PFSK-1 (cell line): ENCODE measurements around the gene BCR.

Source experiments
- FOXP2 ChIP-seq: optimal IDR thresholded peaks from 2 replicates; pipeline ENCODE3; 2011; ENCODE audit warnings: borderline replicate concordance, control low read depth, inconsistent platforms; ENCODE audit not compliant: insufficient read depth; ENCODE audit errors: extremely low read length, extremely low read depth
- POLR2AphosphoS5 ChIP-seq: IDR thresholded peaks from 2 replicates; pipeline ENCODE4 v1.6.1; 2012; ENCODE audit warnings: low read depth, mild to moderate bottlenecking, control low read depth, low read length, moderate library complexity
- SIN3A ChIP-seq: IDR thresholded peaks from 2 replicates; pipeline ENCODE4 v1.6.1; 2012; ENCODE audit warnings: mild to moderate bottlenecking, low read length, moderate library complexity, borderline replicate concordance; ENCODE audit not compliant: insufficient read depth
- TAF1 ChIP-seq: IDR thresholded peaks from 2 replicates; pipeline ENCODE4 v1.6.1; 2012; ENCODE audit warnings: low read length, control low read depth, borderline replicate concordance; ENCODE audit not compliant: insufficient read depth
- TF ChIP-seq, protein P1 (sequence below), 2 experiments: IDR thresholded peaks; 2 replicates each; pipeline versions ENCODE4 v1.6.1 to v1.8.0; 2011 to 2012; ENCODE audit warnings: low read depth in 2 of 2, low read length in 2 of 2, control low read depth in 1 of 2, inconsistent platforms in 1 of 2, mild to moderate bottlenecking in 1 of 2, moderate library complexity in 1 of 2; ENCODE audit not compliant: insufficient read depth in 1 of 2

Gene BCR

DNA sequence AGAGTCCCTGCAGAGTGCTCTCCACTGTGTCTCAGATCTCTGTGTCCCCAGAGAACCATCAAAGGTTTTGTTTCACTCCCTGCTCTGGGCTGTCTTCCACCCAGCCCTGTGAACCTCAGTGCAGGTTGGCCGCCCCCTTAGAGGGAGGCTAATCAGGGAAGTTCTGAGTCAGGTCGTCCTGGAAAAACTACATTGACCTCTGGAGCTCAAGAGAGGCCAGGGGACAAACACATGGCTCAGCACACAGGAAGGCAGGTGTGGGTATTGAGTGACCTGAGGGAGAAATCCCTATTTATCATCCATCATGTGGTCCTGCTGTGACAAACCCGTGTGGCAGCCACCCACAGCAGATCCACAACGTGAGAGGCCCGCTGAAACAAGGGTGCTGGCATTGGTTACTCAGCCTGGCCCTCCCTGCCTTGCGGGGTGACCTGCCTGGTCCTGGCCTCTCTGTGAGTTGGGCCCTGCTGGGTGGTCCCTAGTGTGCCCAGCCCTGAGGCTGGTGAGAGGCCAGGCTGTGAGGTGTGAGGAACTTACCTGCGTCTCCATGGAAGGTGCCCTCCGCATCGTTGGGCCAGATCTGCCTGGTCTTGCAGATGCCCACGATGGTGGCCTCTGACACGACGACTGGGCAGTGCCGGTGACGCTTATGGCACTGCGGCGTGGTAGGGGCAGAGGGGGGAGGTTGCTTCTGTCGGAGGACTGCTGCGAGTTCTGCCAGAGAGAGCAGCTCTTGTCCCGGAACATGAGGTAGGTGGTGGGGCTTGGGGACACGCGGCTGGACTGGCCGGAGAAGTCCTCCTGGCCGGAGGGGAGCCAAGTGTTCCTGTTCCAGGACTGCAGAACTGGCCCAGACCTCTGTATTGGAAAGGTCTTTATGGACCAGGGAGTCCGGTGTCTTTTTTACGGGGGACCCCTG, 669 bp upstream of the BCR start:
- TF ChIP-seq FOXP2 (no peak), POLR2AphosphoS5 (no peak), TAF1 (no peak), SIN3A (no peak)
- TF ChIP-seq, protein P1, sequence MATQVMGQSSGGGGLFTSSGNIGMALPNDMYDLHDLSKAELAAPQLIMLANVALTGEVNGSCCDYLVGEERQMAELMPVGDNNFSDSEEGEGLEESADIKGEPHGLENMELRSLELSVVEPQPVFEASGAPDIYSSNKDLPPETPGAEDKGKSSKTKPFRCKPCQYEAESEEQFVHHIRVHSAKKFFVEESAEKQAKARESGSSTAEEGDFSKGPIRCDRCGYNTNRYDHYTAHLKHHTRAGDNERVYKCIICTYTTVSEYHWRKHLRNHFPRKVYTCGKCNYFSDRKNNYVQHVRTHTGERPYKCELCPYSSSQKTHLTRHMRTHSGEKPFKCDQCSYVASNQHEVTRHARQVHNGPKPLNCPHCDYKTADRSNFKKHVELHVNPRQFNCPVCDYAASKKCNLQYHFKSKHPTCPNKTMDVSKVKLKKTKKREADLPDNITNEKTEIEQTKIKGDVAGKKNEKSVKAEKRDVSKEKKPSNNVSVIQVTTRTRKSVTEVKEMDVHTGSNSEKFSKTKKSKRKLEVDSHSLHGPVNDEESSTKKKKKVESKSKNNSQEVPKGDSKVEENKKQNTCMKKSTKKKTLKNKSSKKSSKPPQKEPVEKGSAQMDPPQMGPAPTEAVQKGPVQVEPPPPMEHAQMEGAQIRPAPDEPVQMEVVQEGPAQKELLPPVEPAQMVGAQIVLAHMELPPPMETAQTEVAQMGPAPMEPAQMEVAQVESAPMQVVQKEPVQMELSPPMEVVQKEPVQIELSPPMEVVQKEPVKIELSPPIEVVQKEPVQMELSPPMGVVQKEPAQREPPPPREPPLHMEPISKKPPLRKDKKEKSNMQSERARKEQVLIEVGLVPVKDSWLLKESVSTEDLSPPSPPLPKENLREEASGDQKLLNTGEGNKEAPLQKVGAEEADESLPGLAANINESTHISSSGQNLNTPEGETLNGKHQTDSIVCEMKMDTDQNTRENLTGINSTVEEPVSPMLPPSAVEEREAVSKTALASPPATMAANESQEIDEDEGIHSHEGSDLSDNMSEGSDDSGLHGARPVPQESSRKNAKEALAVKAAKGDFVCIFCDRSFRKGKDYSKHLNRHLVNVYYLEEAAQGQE (IDR thresholded peaks at IDR 0.05; ENCODE audit: insufficient read depth in 1 of 2, low read depth in 2 of 2, low read length in 2 of 2): no peak

DNA sequence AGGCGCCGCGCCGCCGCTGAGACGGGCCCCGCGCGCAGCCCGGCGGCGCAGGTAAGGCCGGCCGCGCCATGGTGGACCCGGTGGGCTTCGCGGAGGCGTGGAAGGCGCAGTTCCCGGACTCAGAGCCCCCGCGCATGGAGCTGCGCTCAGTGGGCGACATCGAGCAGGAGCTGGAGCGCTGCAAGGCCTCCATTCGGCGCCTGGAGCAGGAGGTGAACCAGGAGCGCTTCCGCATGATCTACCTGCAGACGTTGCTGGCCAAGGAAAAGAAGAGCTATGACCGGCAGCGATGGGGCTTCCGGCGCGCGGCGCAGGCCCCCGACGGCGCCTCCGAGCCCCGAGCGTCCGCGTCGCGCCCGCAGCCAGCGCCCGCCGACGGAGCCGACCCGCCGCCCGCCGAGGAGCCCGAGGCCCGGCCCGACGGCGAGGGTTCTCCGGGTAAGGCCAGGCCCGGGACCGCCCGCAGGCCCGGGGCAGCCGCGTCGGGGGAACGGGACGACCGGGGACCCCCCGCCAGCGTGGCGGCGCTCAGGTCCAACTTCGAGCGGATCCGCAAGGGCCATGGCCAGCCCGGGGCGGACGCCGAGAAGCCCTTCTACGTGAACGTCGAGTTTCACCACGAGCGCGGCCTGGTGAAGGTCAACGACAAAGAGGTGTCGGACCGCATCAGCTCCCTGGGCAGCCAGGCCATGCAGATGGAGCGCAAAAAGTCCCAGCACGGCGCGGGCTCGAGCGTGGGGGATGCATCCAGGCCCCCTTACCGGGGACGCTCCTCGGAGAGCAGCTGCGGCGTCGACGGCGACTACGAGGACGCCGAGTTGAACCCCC, 798 bp downstream of the BCR start:
- no peak for TF ChIP-seq TAF1
- no peak for TF ChIP-seq POLR2AphosphoS5

DNA sequence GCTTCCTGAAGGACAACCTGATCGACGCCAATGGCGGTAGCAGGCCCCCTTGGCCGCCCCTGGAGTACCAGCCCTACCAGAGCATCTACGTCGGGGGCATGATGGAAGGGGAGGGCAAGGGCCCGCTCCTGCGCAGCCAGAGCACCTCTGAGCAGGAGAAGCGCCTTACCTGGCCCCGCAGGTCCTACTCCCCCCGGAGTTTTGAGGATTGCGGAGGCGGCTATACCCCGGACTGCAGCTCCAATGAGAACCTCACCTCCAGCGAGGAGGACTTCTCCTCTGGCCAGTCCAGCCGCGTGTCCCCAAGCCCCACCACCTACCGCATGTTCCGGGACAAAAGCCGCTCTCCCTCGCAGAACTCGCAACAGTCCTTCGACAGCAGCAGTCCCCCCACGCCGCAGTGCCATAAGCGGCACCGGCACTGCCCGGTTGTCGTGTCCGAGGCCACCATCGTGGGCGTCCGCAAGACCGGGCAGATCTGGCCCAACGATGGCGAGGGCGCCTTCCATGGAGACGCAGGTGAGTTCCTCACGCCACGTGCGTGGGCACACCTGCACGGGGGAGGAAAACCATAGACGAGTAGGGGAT, 1.5 kb downstream of the BCR start:
- TF ChIP-seq TAF1 (no peak), POLR2AphosphoS5 (no peak), SIN3A (no peak), FOXP2 (no peak)
- TF ChIP-seq, protein P1 (IDR thresholded peaks at IDR 0.05; ENCODE audit: insufficient read depth in 1 of 2, low read depth in 2 of 2, low read length in 2 of 2): no peak

DNA sequence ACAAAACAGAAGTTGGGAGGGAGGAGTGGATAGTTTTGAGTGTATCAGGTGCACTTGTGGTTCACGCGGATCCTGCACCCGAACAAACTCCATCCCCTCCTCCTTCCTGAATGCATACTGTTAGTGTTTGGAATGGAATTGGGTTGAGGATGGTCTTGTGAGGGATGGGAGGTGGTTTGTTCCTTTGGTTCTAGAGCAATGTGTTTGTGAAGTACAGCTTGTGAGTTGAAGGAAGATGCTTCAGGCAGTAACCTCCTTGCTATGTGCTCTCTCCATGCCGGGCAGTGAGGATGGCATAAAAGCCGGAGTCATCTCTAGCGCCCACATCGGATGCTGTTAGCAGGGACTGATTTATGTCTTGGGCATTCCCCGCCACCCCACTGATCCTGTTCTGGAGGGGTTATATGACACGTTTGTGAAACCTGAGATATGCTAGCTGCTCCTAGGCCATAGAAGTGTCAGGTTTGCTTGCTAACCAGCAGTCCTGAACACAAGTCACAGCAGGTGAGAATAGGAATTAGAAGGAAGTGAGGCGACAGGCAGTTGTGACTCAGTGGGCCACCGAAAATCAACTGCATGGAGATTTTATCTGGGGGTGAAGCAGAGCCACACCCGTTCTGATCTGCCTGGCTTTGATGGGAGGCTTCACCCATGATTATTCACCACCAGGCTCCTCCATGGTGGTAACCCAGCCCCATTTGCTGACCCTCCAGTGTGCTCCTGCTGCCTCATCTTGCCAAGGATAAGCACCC, 2.2 kb downstream of the BCR start:
- TF ChIP-seq FOXP2 (no peak), TAF1 (no peak), SIN3A (no peak), POLR2AphosphoS5 (no peak)
- TF ChIP-seq, protein P1 (IDR thresholded peaks at IDR 0.05; ENCODE audit: insufficient read depth in 1 of 2, low read depth in 2 of 2, low read length in 2 of 2): no peak

DNA sequence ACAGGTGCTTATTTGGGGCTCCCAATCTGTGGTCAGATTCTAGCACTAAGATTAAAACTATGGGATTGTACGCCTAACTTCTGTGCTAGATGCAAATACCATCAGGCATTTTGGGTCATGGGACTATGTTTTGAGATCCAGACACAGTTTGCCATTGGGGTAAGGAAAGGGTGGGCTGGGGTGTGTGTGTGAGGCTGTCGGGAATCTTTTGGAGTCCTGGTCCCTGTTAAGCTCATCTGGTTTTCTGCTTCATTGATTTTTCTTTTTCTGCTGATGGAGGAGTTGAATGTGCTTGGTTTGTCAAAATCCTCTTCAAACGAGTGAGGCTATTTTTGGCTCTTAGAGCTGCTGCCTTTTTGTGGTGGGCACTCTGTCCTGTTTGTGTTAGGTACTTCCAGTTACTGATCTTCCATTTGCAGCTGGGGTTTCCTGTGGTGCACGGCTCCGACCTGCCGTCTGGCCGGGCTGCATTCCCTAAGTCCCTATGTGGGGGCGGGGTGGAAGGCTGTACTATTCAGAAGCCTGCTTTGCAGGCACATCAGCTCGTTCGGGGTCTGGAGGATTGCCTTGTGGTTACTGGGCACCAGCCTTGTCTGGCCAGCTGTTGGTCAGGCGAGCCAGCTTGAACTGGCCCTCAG, 2.9 kb downstream of the BCR start:
- TF ChIP-seq, protein P1 (IDR thresholded peaks at IDR 0.05; ENCODE audit: insufficient read depth in 1 of 2, low read depth in 2 of 2, low read length in 2 of 2): no peak
- TF ChIP-seq POLR2AphosphoS5 (no peak), FOXP2 (no peak), TAF1 (no peak), SIN3A (no peak)
